Spinal cord (tissue), 10 donors: ENCODE results near the gene TGFB1I1. TPM values are rescaled to one million over a fixed set of nuclear protein-coding genes. Genes with fewer than 3 reads are reported as not detected.
"Not testable (repeated sequence)": the region's sequence is repeated elsewhere in the genome, so short reads cannot be mapped to it uniquely, and the experiment has no call there.

Experiments used
- DNase-seq, 6 donors: peaks; one replicate each; pipeline versions ENCODE4 v3.0.0 to v3.0.0-alpha.2; 2013 to 2015; ENCODE audit warnings: low spot score in 6 of 6, low read depth in 4 of 6
- H3K27ac ChIP-seq: one replicate; pipeline ENCODE4 v1.5.1; 2013; ENCODE audit warnings: low read depth, low read length, control low read depth
- H3K27me3 ChIP-seq: one replicate; pipeline ENCODE4 v1.6.1; 2013; ENCODE audit warnings: low read length; ENCODE audit not compliant: control insufficient read depth, insufficient read depth
- H3K36me3 ChIP-seq: one replicate; pipeline ENCODE4 v1.6.1; 2013; ENCODE audit warnings: low read length; ENCODE audit not compliant: control insufficient read depth, insufficient read depth
- H3K4me1 ChIP-seq: one replicate; pipeline ENCODE4 v1.6.1; 2013; ENCODE audit warnings: low read length; ENCODE audit not compliant: control insufficient read depth, insufficient read depth
- H3K4me3 ChIP-seq: one replicate; pipeline ENCODE4 v1.5.1; 2013; ENCODE audit warnings: low read depth, low read length, control low read depth
- H3K9me3 ChIP-seq: one replicate; pipeline ENCODE4 v1.6.1; 2013; ENCODE audit warnings: low read length; ENCODE audit not compliant: control insufficient read depth, insufficient read depth
- WGBS: methylation state at CpG from one replicate; pipeline ENCODE4 v1.1.5; 2013; ENCODE audit warnings: missing lambda C conversion rate; ENCODE audit not compliant: insufficient coverage; 5-methylcytosine and 5-hydroxymethylcytosine counted together
- polyA plus RNA-seq, 2 donors: library from polyadenylated mRNA; unstranded; fragments of 120-200 nt; gene quantifications; one replicate each; pipeline ENCODE4 v1.2.1, GENCODE V29; 2013; ENCODE audit not compliant: insufficient read length in 2 of 2
- total RNA-seq, 2 donors: library from RNA; depleted of rRNA in 1 of 2; stranded (reverse); fragments of 120-200 nt in 1 of 2; fragments of >200 nt in 1 of 2; gene quantifications; one replicate each; pipeline versions ENCODE4 v1.2.3 to v1.2.4, GENCODE V29; 2013 to 2014
- donor health status: healthy.

TGFB1I1 gene
- total and polyA plus RNA-seq, 4 donors = 8.1 to 22.7 (median 15.0) TPM

GRCh38 chr16:31523768-31524167 is 51.8 kb downstream of the TGFB1I1 start:
- H3K4me1 ChIP-seq, H3K27ac ChIP-seq, H3K36me3 ChIP-seq, H3K9me3 ChIP-seq, H3K4me3 ChIP-seq, DNase-seq: not testable (repeated sequence)
- WGBS = no CpG with 5 or more reads among the region's 6 CpGs
- H3K27me3 ChIP-seq = peaks cover 13% of the 10 kb centered on the region

- Histone ChIP-seq H3K9me3 (no peaks in the 10 kb centered on the region), H3K27me3 (peaks cover 22% of the 10 kb centered on the region), H3K36me3 (no peaks in the 10 kb centered on the region), H3K4me1 (peaks cover 9% of the 10 kb centered on the region), H3K4me3 (no peak overlapping the region), H3K27ac (no peak overlapping the region)
- DNase-seq = no peak
- 96% methylated on average over 3 of the region's 3 CpGs for WGBS
Measured at GRCh38 chr16:31525113-31525512, 53.2 kb downstream of the TGFB1I1 start.

Other genes with a start within 250 kb of the TGFB1I1 start
- 10 to 100 TPM in 1 of 2 donors, 1 to 10 TPM in 1; 5.4 to 10.0 TPM for gene ITGAM, start 212.2 kb upstream of the TGFB1I1 start, total RNA-seq
- gene ITGAM, start 212.2 kb upstream of the TGFB1I1 start, polyA plus RNA-seq = 1 to 10 TPM; 4.2 to 5.6 TPM
- 1 to 10 TPM; 2.8 to 7.2 TPM for gene ITGAX, start 117.0 kb upstream of the TGFB1I1 start, total RNA-seq
- 1 to 10 TPM; 7.0 to 9.3 TPM for gene ITGAX, start 117.0 kb upstream of the TGFB1I1 start, polyA plus RNA-seq
- under 1 TPM in 1 of 2 donors, not detected in 1; 0.06 TPM for gene ITGAD, start 78.8 kb upstream of the TGFB1I1 start, total RNA-seq
- gene ITGAD, start 78.8 kb upstream of the TGFB1I1 start, polyA plus RNA-seq = under 1 TPM in 1 of 2 donors, not detected in 1; 0.50 TPM
- not detected for gene COX6A2, start 43.8 kb upstream of the TGFB1I1 start, total RNA-seq
- gene COX6A2, start 43.8 kb upstream of the TGFB1I1 start, polyA plus RNA-seq = 1 to 10 TPM; 1.0 to 3.2 TPM
- gene ZNF843, start 29.4 kb upstream of the TGFB1I1 start, total RNA-seq = 1 to 10 TPM; 1.9 TPM
- 1 to 10 TPM; 6.1 to 8.6 TPM for gene ZNF843, start 29.4 kb upstream of the TGFB1I1 start, polyA plus RNA-seq
- 10 to 100 TPM in 1 of 2 donors, 1 to 10 TPM in 1; 8.6 to 10.1 TPM for gene ARMC5, start 12.7 kb upstream of the TGFB1I1 start, total RNA-seq
- gene ARMC5, start 12.7 kb upstream of the TGFB1I1 start, polyA plus RNA-seq = 10 to 100 TPM; 23.9 to 24.7 TPM
- 1 to 10 TPM in 1 of 2 donors, under 1 TPM in 1; 0.40 to 1.3 TPM for gene SLC5A2, start 11.0 kb downstream of the TGFB1I1 start, total RNA-seq
- 10 to 100 TPM; 11.0 to 13.6 TPM for gene SLC5A2, start 11.0 kb downstream of the TGFB1I1 start, polyA plus RNA-seq
- gene RUSF1, start 36.2 kb downstream of the TGFB1I1 start, total RNA-seq = 10 to 100 TPM; 45.0 to 53.1 TPM
- 100 to 1,000 TPM in 1 of 2 donors, 10 to 100 TPM in 1; 76.9 to 102 TPM for gene RUSF1, start 36.2 kb downstream of the TGFB1I1 start, polyA plus RNA-seq
- gene AHSP, start 55.7 kb downstream of the TGFB1I1 start, total RNA-seq = 100 to 1,000 TPM in 1 of 2 donors, 10 to 100 TPM in 1; 46.4 to 114 TPM
- gene AHSP, start 55.7 kb downstream of the TGFB1I1 start, polyA plus RNA-seq = 1 to 10 TPM; 4.2 to 5.4 TPM